Epithelial cell of proximal tubule (primary cell): ENCODE measurements around the gene FOSL2. TPM values are rescaled to one million over a fixed set of nuclear protein-coding genes. Genes with fewer than 3 reads are reported as not detected.

Source experiments
- DNase-seq: peaks from one replicate; pipeline ENCODE4 v3.0.0-alpha.2; 2011; ENCODE audit warnings: low read depth
- H3K4me3 ChIP-seq: 2 replicates; pipeline ENCODE4 v1.5.1; 2011; ENCODE audit warnings: low read depth, mild to moderate bottlenecking, low read length
- CTCF ChIP-seq: conservative IDR thresholded peaks from 2 replicates; pipeline ENCODE4 v1.5.1; 2012; ENCODE audit warnings: low read depth, mild to moderate bottlenecking, low read length
- total RNA-seq: library from RNA; depleted of rRNA; stranded (reverse); fragments of >200 nt; gene quantifications from 2 replicates; pipeline ENCODE4 v1.2.3, GENCODE V29; 2015

FOSL2 gene
- total RNA-seq, 1 donor from 2014 or later: 91.8 TPM

DNA sequence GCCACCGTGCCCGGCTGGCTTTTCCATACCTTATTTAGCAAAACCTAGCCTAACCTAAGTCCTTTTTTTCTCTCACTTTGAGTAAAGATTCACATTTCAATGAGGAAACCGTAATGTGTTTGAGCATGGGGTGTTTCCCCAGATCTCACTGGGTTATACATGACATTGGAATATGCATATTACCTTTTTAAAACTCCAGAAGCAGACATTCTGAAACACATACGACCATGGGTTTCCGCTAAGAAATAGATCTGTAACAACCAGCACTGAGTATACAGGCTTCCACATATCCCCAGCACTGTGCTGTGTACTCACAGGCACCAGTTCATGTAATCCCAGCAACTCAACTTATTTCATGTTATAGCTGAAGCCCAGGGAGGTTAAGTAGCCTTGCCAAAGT, 41.0 kb upstream of the FOSL2 start:
- H3K4me3 ChIP-seq: no peak overlapping the region
- no peak for DNase-seq
- TF ChIP-seq CTCF: no peak

- no peak overlapping the region for H3K4me3 ChIP-seq
- no peak for DNase-seq
- no peak for TF ChIP-seq CTCF
Measured at GRCh38 chr2:28352104-28352503, 40.6 kb upstream of the FOSL2 start.

DNA sequence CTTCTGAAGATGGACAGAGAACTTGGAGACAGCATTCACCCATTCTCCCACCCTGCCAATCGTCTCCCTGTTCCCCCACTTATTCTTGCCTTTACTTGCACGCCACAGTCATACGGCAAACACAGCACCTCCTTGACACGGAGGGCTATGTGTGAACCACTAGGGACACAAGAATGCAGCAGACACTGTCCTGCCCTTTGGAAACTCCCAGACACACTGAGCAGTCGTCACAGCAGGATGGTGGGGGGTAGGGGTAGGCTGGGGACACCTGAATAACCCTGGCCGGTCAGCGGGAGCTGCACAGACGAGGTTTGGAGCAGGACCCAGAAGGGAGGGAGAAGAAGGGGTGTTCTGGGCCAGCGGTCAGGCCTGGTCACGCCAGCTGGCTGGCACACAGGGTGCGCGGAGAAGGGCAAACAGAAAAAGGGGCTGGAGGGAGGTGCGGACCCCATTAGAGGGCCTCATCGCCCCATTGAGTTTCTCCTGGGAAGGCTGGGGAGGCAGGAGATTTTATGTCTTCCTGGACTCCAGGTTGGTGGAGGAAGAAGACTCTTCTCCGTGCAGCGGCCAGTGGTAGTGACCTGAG, 40.0 kb upstream of the FOSL2 start:
- DNase-seq: no peak
- H3K4me3 ChIP-seq: no peak overlapping the region
- TF ChIP-seq CTCF: no peak

DNA sequence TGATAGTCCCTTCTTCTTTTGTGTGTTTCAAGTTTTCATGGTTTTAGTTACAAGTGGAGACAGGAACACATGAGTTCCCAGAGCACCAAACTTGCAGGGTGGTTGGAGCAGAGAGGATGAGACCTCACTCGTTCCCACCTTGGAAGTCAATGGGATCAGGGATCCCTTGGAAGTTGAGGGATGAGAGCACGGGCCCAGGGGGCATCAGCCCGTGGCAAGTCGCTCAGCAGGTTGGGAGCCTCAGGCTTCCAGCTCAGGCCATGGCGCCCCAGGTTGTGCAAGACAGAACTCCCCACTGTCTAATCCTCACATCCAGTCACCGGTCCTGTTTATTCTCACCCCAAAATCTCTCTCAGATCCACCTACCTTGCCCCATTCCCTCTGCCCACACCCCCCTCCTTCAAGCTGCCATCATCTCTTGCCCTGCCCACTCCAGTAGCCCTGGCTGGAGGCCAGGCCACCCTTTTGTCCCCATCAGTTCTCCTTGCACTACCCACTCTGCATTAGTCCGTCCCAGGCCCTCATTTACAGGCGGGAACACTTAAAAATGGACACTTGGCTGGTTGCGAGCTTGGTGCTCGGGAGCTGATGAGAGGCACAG, 37.6 kb upstream of the FOSL2 start:
- H3K4me3 ChIP-seq: no peak overlapping the region
- no peak for DNase-seq
- TF ChIP-seq CTCF: no peak

DNA sequence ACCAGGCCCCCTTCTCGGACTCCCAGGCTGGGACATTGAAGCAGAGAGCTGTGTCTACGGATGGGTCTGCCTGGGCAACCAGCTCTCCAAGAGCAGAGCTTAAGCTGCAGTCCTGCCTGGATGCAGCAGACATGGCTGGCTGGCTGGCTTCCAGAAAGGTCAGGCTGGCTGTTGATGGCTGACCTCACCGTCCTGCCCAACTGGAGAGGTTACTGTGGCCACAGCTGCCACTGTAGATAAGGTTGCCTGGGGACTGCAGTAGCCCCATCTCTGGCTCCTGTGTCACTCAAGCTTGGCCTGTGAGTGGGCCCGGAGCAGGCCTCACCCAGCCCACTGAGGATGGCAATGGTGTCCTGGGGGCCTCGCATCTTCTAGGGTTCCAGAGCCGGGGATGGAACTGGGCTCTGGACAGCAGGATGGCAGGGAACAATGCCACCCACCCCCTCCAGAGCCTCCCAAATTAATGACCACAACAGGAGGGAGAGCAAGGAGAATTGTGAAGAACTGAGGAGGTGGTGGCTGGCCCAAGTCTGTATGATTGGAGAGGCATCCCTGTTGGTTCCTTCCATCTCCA, 37.0 kb upstream of the FOSL2 start:
- H3K4me3 ChIP-seq: no peak overlapping the region
- DNase-seq: no peak
- no peak for TF ChIP-seq CTCF

DNA sequence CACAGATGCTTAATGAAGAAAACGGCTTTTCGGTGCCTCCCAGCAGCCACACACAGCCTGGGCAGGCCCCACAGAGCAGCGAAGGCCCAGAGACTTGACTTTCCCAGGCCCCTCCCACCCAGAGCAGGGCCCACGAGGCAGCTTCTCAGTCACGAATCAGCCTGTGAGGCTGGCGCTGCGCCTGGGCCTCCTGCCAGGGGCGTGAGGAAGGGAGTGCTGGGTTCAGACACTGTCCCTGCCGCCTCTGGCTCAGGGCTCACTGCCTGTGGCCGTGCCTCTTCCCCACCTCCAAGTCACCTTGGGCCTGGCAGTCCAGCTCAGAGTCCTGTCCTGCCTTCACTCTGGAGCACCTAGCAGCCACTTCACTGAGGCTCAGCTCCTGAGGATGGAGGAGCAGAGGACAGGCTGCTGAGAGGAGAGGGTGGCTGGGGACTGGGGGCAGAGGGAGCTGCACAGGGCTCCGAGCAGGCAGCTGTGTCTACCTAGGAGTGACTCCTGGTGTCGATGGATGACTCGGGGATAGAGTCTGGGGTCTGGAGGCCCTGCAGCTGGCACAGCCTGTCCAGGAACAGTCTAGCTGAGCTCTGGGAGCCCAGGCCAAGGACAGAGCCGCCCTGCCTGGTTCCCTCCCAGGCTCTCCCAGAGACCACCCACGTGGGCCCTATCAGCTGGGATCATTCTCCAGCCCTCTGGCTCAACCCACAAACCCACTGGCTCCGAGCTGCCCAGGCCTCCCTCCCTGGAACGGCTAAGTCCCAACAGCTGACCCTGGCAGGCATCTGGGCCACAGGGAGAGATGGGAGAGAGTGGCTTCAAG, 36.4 kb upstream of the FOSL2 start:
- no peak overlapping the region for H3K4me3 ChIP-seq
- DNase-seq: no peak
- no peak for TF ChIP-seq CTCF
